ENCODE data around the gene FAM117A.
"Not testable (repeated sequence)": the region's sequence is repeated elsewhere in the genome, so short reads cannot be mapped to it uniquely, and the experiment has no call there.

FAM117A gene

GRCh38 chr17:49764559-49765180 is 739 bp upstream of the FAM117A start:
- no peak for DNase-seq (ENCODE audit: low read depth)

GRCh38 chr17:49762151-49762941 is 1.6 kb downstream of the FAM117A start:
- no peak for DNase-seq (ENCODE audit: low read depth)

GRCh38 chr17:49760932-49761558 is 2.9 kb downstream of the FAM117A start:
- DNase-seq (ENCODE audit: low read depth) = no peak

- no peak for DNase-seq (ENCODE audit: low read depth)
These were observed 3.6 kb downstream of the FAM117A start for GRCh38 chr17:49760296-49760695.

- no peak for DNase-seq (ENCODE audit: low read depth)
These were observed 4.7 kb downstream of the FAM117A start for GRCh38 chr17:49759203-49759602.

GRCh38 chr17:49758464-49759010 is 5.4 kb downstream of the FAM117A start:
- not testable (repeated sequence) for DNase-seq (ENCODE audit: low read depth)

- no peak for DNase-seq (ENCODE audit: low read depth)
These were observed 6.7 kb downstream of the FAM117A start for GRCh38 chr17:49757151-49757777.

- no peak for DNase-seq (ENCODE audit: low read depth)
These were observed 7.4 kb downstream of the FAM117A start for GRCh38 chr17:49756323-49757150.

- DNase-seq (ENCODE audit: low read depth) = no peak
These were observed 8.2 kb downstream of the FAM117A start for GRCh38 chr17:49755663-49756283.

GRCh38 chr17:49753959-49754391 is 10.0 kb downstream of the FAM117A start:
- DNase-seq (ENCODE audit: low read depth) = no peak

- DNase-seq (ENCODE audit: low read depth) = no peak
These were observed 11.4 kb downstream of the FAM117A start for GRCh38 chr17:49752508-49752907.

GRCh38 chr17:49749730-49750129 is 14.2 kb downstream of the FAM117A start:
- DNase-seq (ENCODE audit: low read depth) = no peak

GRCh38 chr17:49748791-49749190 is 15.1 kb downstream of the FAM117A start:
- peak; percentile 69 for DNase-seq (ENCODE audit: low read depth)

- peak; percentile 41 for DNase-seq (ENCODE audit: low read depth)
These were observed 15.7 kb downstream of the FAM117A start for GRCh38 chr17:49748223-49748622.

- no peak for DNase-seq (ENCODE audit: low read depth)
These were observed 16.3 kb downstream of the FAM117A start for GRCh38 chr17:49747632-49748031.

- peak; percentile 44 for DNase-seq (ENCODE audit: low read depth)
These were observed 17.0 kb downstream of the FAM117A start for GRCh38 chr17:49746791-49747490.

- no peak for DNase-seq (ENCODE audit: low read depth)
These were observed 18.5 kb downstream of the FAM117A start for GRCh38 chr17:49745175-49746139.

- DNase-seq (ENCODE audit: low read depth) = no peak
These were observed 21.7 kb downstream of the FAM117A start for GRCh38 chr17:49742166-49742638.

- DNase-seq (ENCODE audit: low read depth) = no peak
These were observed 22.2 kb downstream of the FAM117A start for GRCh38 chr17:49741692-49742076.
